K562 (cell line): Measurements from ENCODE around the gene LAMA2.

Source experiments
- BACH1 ChIP-seq: fragments of 200-800 bp; sonication (Bioruptor generic); IDR thresholded peaks from 2 replicates; pipeline ENCODE4 v1.6.1; 2016; ENCODE audit warnings: missing genetic modification characterization, missing compliant biosample characterization
- DDX20 ChIP-seq: fragments of 450-650 bp; IDR thresholded peaks from 2 replicates; pipeline ENCODE4 v1.6.1; 2016; ENCODE audit warnings: missing genetic modification characterization, low read depth, mild to moderate bottlenecking, missing compliant biosample characterization, moderate library complexity
- HEY1 ChIP-seq: fragments of 250-450 bp; sonication (Bioruptor Pico); IDR thresholded peaks from 2 replicates; pipeline ENCODE4 v1.5.0; 2020; ENCODE audit warnings: mild to moderate bottlenecking, moderate library complexity, borderline replicate concordance
- HNRNPUL1 ChIP-seq: fragments of 200-400 bp; formaldehyde crosslinking; IDR thresholded peaks from 2 replicates; pipeline ENCODE4 v1.6.1; 2017; ENCODE audit warnings: low read length
- JUN ChIP-seq, 2 experiments: sonication (generic) in 1 of 2; formaldehyde crosslinking in 1 of 2; IDR thresholded peaks; 2 replicates each; pipeline versions ENCODE4 v1.6.1 to v1.8.0; 2012 to 2022; ENCODE audit warnings: borderline replicate concordance in 2 of 2, mild to moderate bottlenecking in 2 of 2, improper control_type of control experiment in 1 of 2, low read depth in 1 of 2, low read length in 1 of 2, missing genetic modification reagents in 1 of 2
- TF ChIP-seq, protein P1 (sequence below): fragments of 450-650 bp; IDR thresholded peaks from 2 replicates; pipeline ENCODE4 v1.6.1; 2016
- TF ChIP-seq, protein P2 (sequence below): fragments of 450-650 bp; IDR thresholded peaks from 2 replicates; pipeline ENCODE4 v1.6.1; 2014; ENCODE audit warnings: low read depth, mild to moderate bottlenecking, moderate library complexity, borderline replicate concordance
- TF ChIP-seq, protein P3 (sequence below), 2 experiments: fragments of 450-650 bp; IDR thresholded peaks; 2 replicates each; pipeline ENCODE4 v1.6.1; 2018; ENCODE audit warnings: mild to moderate bottlenecking in 2 of 2, low read depth in 1 of 2; ENCODE audit not compliant: partially characterized antibody in 2 of 2

DNA sequence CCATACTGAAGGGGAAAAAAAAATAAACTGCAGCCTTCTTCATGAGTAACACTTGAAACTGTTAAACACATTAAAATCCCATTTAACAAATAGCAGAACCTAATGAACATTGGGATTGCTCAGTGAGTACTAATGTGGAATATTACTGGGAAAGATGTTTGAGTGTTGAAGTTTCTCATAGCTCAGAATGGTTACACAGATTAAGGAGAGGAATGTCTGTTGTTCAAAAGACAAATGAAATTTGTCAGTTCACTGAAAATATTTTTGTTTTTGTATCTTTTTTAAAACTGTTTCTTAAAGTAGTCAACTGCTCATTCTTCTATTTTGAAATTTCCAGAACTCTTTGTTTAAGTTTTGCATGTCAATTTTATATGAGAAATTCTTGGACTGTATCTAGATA, 374.3 kb downstream of the LAMA2 start:
- TF ChIP-seq, protein P1, sequence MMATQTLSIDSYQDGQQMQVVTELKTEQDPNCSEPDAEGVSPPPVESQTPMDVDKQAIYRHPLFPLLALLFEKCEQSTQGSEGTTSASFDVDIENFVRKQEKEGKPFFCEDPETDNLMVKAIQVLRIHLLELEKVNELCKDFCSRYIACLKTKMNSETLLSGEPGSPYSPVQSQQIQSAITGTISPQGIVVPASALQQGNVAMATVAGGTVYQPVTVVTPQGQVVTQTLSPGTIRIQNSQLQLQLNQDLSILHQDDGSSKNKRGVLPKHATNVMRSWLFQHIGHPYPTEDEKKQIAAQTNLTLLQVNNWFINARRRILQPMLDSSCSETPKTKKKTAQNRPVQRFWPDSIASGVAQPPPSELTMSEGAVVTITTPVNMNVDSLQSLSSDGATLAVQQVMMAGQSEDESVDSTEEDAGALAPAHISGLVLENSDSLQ = no peak
- no peak for TF ChIP-seq JUN (IDR thresholded peaks at IDR 0.05; ENCODE audit: borderline replicate concordance, low read depth, low read length)
- no peak for TF ChIP-seq JUN (CRISPR knock-in tag; IDR thresholded peaks at IDR 0.05; ENCODE audit: borderline replicate concordance)
- no peak for TF ChIP-seq HEY1 (CRISPR knock-in tag)
- TF ChIP-seq, protein P2, sequence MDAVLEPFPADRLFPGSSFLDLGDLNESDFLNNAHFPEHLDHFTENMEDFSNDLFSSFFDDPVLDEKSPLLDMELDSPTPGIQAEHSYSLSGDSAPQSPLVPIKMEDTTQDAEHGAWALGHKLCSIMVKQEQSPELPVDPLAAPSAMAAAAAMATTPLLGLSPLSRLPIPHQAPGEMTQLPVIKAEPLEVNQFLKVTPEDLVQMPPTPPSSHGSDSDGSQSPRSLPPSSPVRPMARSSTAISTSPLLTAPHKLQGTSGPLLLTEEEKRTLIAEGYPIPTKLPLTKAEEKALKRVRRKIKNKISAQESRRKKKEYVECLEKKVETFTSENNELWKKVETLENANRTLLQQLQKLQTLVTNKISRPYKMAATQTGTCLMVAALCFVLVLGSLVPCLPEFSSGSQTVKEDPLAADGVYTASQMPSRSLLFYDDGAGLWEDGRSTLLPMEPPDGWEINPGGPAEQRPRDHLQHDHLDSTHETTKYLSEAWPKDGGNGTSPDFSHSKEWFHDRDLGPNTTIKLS = no peak
- TF ChIP-seq HNRNPUL1 = no peak
- TF ChIP-seq, protein P3, sequence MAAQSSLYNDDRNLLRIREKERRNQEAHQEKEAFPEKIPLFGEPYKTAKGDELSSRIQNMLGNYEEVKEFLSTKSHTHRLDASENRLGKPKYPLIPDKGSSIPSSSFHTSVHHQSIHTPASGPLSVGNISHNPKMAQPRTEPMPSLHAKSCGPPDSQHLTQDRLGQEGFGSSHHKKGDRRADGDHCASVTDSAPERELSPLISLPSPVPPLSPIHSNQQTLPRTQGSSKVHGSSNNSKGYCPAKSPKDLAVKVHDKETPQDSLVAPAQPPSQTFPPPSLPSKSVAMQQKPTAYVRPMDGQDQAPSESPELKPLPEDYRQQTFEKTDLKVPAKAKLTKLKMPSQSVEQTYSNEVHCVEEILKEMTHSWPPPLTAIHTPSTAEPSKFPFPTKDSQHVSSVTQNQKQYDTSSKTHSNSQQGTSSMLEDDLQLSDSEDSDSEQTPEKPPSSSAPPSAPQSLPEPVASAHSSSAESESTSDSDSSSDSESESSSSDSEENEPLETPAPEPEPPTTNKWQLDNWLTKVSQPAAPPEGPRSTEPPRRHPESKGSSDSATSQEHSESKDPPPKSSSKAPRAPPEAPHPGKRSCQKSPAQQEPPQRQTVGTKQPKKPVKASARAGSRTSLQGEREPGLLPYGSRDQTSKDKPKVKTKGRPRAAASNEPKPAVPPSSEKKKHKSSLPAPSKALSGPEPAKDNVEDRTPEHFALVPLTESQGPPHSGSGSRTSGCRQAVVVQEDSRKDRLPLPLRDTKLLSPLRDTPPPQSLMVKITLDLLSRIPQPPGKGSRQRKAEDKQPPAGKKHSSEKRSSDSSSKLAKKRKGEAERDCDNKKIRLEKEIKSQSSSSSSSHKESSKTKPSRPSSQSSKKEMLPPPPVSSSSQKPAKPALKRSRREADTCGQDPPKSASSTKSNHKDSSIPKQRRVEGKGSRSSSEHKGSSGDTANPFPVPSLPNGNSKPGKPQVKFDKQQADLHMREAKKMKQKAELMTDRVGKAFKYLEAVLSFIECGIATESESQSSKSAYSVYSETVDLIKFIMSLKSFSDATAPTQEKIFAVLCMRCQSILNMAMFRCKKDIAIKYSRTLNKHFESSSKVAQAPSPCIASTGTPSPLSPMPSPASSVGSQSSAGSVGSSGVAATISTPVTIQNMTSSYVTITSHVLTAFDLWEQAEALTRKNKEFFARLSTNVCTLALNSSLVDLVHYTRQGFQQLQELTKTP (IDR thresholded peaks at IDR 0.05; ENCODE audit: low read depth in 1 of 2, partially characterized antibody in 2 of 2) = no peak
- TF ChIP-seq BACH1 (tag) = no peak
- no peak for TF ChIP-seq DDX20
